ENCODE results near the gene RPS19BP1.

The RPS19BP1 gene

DNA sequence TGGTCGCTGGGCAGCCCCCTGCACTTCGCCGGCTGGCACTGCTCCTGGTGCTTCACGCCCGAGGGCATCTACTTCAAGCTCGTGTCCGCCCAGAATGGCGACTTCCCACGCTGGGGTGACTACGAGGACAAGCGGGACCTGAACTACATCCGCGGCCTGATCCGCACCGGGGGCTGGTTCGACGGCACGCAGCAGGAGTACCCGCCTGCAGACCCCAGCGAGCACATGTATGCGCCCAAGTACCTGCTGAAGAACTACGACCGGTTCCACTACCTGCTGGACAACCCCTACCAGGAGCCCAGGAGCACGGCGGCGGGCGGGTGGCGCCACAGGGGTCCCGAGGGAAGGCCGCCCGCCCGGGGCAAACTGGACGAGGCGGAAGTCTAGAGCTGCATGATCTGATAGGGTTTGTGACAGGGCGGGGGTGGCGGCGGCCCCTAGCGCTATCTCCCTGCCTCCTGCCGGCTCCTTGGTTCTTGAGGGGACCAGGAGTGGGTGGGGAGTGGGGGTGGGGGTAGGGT lies 43.9 kb downstream of the RPS19BP1 start:
- no peak for DNase-seq

DNA sequence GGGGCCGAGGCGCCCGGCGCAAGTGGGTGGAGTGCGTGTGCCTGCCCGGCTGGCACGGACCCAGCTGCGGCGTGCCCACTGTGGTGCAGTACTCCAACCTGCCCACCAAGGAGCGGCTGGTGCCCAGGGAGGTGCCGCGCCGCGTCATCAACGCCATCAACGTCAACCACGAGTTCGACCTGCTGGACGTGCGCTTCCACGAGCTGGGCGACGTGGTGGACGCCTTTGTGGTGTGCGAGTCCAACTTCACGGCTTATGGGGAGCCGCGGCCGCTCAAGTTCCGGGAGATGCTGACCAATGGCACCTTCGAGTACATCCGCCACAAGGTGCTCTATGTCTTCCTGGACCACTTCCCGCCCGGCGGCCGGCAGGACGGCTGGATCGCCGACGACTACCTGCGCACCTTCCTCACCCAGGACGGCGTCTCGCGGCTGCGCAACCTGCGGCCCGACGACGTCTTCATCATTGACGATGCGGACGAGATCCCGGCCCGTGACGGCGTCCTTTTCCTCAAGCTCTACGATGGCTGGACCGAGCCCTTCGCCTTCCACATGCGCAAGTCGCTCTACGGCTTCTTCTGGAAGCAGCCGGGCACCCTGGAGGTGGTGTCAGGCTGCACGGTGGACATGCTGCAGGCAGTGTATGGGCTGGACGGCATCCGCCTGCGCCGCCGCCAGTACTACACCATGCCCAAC lies 44.6 kb downstream of the RPS19BP1 start:
- DNase-seq: no peak

DNA sequence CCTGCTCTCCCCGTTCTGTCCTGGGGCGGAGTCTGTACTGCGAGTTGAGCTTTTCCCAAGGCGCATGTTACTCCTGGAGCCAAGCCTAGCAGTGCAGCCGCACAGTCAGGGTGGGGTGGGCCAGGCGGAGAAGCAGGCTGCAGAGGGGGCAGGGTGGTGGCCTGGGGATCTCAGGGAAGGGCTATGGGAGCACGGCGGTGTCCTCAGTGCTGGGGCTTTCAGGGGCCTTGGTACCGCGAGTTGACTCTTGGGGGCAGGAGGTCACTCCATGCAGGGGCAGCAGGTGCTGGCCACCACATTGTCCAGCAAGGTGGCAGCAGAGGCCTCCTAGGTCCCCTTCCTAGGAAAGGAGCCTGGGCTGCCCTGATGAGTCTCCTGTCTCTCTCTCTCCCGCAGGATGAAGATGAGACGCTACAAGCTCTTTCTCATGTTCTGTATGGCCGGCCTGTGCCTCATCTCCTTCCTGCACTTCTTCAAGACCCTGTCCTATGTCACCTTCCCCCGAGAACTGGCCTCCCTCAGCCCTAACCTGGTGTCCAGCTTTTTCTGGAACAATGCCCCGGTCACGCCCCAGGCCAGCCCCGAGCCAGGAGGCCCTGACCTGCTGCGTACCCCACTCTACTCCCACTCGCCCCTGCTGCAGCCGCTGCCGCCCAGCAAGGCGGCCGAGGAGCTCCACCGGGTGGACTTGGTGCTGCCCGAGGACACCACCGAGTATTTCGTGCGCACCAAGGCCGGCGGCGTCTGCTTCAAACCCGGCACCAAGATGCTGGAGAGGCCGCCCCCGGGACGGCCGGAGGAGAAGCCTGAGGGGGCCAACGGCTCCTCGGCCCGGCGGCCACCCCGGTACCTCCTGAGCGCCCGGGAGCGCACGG lies 45.4 kb downstream of the RPS19BP1 start:
- DNase-seq: no peak

DNA sequence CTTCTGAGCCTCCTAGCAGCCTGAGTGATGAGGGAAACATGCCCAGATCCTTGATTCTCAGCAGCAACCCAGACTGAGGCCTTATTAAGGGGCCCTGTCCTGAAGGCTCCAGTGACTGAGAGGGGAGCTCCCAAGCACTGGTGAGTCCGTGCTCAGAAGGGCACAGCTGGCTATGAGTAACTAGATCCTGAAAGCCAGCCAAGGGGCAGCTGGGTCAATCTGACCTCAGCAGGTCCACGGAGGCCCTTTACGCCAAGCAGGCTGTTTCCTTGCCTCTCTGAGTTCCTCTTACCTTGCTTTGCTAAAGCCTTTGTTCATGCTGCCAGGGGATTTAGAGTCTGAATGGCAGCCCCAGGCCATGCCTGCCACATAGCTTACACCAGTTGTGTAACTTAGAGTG lies 49.8 kb downstream of the RPS19BP1 start:
- DNase-seq: no peak

DNA sequence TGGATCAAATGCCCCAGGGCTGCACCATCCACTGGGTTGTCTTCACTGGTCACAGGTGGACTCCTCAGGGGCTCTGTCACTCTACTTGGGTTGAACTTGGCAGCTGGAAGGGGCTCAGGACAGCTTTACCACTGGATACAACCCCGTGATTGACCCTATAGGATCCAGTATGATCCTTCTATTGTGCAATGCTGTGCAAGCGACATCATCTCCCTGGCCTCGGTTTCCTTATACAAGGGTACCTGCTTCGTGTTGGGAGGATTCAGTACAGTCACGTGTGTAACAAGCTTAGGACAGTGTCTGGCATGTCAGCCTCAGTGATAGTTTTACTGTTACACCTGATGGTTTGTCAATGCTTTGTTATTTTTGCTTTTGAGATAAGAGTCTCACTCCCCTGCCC lies 51.0 kb downstream of the RPS19BP1 start:
- DNase-seq: no peak

DNA sequence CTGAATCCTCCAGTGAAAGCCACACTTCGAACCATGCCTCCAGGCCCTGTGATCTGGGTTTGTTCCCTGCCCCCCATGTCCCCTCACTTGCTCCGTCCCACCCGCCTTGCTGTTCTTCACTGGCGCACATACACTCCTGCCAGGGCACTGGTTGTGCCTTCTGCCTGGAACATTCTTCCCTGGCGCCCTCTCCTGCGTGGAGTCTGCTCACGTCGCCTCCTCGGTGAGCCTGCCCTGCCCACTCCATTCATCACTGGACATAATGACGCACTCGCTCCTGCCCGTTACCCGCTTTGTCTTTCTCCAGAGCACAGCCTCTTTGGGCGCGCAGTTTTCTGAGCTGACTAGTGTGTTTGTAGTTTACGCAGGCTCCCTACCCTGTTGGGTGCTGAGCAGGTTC lies 51.5 kb downstream of the RPS19BP1 start:
- no peak for DNase-seq

DNA sequence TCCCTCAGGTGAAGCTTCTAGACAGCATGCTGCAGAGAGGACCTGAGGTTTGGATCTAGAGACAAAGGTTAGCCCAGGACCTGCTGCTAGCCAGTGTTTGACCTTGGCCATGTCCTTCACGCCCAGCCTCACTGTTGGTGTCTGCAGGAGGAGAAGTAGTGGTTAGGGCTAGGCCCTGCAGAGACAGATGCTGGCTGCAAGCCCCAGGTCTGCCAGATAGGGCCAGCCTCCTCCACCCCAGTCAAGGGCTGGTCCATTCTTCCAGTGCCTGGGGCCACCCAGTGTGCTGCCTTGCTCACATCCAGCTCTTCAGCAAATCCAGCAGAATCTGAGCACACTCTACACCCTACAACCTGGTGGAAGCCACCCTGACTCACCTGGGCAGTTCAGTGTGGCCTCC lies 52.0 kb downstream of the RPS19BP1 start:
- DNase-seq: no peak

DNA sequence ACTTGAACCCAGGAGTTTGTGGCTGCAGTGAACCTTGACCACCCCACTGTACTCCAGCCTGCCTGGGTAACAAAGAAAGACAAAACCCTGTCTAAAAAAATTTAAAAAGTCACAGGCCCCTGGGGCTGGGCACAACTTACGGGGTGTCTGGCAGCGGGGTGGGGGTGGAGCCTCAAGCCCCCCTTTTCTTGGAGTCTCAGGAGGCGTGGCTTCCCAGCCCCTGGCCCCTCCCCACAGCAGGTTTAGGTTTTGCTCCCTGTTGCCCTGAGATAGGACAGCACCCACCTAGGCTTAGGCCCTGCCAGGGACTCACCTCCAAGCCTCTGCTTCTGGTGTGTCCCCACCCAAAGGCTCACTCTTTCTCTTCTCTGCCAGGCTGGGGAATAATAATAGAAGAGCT lies 53.3 kb downstream of the RPS19BP1 start:
- DNase-seq: no peak

Measured in NCI-H2081 treated with DMSO at 0.1 percent for 48 hours (cell line).